Measurements from ENCODE around the gene OR13J1. TPM values are rescaled to one million over a fixed set of nuclear protein-coding genes. Genes with fewer than 3 reads are reported as not detected.

OR13J1 gene
- total RNA-seq, 1 donor from 2014 or later: not detected

DNA sequence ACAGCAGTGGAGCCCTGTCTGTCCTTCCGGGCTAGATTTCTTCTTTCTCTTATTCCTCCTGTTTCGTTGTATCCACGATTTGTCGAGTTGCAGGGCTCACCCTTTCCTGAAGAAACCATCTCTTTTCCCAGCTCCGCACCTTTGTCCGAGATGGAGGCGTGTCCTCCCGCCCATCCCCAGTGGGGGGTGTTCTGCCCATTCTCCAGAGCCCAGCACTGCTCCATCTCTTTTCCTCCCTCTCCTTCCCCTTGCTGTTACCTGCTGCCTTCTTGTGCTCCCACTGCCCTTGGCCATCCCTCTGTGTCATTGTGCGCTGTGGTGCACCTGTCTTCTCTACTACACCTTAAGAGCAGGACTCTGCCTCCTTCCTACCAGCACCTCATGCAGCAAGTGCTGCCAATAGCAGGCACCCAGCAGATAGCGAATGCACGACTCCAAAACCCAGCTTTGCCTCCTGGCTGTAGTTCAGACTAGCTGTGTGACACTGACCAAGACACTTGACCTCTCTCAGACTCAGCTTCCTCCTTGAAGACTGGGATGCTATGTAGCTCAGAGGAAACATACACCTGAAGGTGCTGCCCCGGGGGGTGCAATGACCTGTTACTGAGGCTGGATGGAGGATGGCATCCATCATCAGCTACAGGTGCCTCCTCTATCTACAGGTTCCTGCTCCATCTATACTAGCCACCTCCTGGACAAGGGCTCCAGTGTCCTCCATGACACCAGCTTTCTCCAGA lies 8.9 kb downstream of the OR13J1 start:
- H3K27me3 ChIP-seq (ENCODE audit: low read depth): no peaks in the 10 kb centered on the region

DNA sequence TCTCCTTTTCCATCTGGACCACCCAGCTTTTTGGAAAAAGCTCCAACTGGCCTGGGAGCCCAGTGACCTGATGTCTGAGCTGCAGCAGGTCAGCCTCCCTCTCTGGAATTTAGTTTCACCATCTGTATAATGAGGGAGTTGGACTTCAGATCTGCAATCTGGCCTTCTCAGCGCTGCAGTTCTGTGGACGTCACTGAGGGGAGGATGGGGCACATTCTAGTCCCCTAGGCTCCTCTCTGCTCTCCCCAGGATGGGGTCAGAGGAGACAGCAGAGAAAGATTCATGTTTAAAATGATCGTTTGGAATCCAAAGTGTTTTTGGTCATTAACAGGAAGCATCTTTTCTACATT lies 10.2 kb downstream of the OR13J1 start:
- TF ChIP-seq, protein P1, sequence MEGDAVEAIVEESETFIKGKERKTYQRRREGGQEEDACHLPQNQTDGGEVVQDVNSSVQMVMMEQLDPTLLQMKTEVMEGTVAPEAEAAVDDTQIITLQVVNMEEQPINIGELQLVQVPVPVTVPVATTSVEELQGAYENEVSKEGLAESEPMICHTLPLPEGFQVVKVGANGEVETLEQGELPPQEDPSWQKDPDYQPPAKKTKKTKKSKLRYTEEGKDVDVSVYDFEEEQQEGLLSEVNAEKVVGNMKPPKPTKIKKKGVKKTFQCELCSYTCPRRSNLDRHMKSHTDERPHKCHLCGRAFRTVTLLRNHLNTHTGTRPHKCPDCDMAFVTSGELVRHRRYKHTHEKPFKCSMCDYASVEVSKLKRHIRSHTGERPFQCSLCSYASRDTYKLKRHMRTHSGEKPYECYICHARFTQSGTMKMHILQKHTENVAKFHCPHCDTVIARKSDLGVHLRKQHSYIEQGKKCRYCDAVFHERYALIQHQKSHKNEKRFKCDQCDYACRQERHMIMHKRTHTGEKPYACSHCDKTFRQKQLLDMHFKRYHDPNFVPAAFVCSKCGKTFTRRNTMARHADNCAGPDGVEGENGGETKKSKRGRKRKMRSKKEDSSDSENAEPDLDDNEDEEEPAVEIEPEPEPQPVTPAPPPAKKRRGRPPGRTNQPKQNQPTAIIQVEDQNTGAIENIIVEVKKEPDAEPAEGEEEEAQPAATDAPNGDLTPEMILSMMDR (IDR thresholded peaks at IDR 0.05; ENCODE audit: borderline replicate concordance): no peak
- no peak overlapping the region for H3K4me3 ChIP-seq
- DNase-seq: no peak
- H3K27me3 ChIP-seq (ENCODE audit: low read depth): no peaks in the 10 kb centered on the region
- no peaks in the 10 kb centered on the region for H3K9me3 ChIP-seq (replicated peaks)
- peaks cover 35% of the 10 kb centered on the region for H3K4me1 ChIP-seq
- H3K36me3 ChIP-seq: no peaks in the 10 kb centered on the region
- no peak overlapping the region for H3K27ac ChIP-seq (replicated peaks)
- intact Hi-C loops (cut with micrococcal nuclease): no loop called here

More for the DNA sequence above, 8.9 kb downstream of the OR13J1 start:
- intact Hi-C loops (cut with micrococcal nuclease): no loop called here
- Histone ChIP-seq H3K27ac (replicated peaks) (no peak overlapping the region), H3K4me3 (no peak overlapping the region), H3K36me3 (no peaks in the 10 kb centered on the region), H3K9me3 (replicated peaks) (no peaks in the 10 kb centered on the region), H3K4me1 (peaks cover 35% of the 10 kb centered on the region)
- TF ChIP-seq, protein P1 (IDR thresholded peaks at IDR 0.05; ENCODE audit: borderline replicate concordance): no peak
- no peak for DNase-seq

DNA sequence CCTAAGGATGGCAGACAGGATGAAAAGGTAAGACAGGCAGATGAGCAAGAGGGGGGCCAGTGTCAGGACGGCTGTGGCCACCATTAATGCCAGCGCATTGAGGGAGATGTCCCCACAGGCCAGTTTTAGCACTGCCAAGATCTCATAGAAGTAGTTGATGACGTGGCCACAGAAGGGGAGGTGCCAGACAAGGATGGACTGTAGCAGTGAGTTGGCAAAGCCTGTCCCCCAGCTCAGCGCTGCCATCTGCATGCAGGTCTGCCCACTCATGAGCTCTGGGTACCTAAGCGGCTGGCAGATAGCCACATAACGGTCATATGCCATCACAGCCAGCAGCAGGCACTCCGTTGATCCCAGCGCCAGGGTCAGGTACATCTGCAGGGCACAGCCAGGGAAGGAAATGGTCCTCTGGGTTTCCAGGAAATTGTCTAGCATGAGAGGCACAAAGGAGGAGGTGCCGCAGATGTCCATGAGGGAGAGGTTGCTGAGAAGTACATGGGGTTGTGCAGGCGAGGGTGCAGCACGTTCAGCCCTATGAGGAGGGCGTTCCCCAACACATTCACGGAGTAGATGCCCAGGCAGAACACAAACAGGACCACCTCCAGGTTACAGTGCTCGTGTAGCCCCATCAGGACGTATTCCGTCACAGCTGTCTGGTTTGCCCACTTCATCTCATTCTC lies 10.8 kb downstream of the OR13J1 start:
- Histone ChIP-seq H3K36me3 (no peaks in the 10 kb centered on the region), H3K4me1 (peaks cover 29% of the 10 kb centered on the region), H3K9me3 (replicated peaks) (no peaks in the 10 kb centered on the region), H3K27ac (replicated peaks) (no peak overlapping the region), H3K27me3 (ENCODE audit: low read depth) (no peaks in the 10 kb centered on the region), H3K4me3 (no peak overlapping the region)
- no peak for DNase-seq
- TF ChIP-seq, protein P1 (IDR thresholded peaks at IDR 0.05; ENCODE audit: borderline replicate concordance): no peak
- intact Hi-C loops (cut with micrococcal nuclease): no loop called here

DNA sequence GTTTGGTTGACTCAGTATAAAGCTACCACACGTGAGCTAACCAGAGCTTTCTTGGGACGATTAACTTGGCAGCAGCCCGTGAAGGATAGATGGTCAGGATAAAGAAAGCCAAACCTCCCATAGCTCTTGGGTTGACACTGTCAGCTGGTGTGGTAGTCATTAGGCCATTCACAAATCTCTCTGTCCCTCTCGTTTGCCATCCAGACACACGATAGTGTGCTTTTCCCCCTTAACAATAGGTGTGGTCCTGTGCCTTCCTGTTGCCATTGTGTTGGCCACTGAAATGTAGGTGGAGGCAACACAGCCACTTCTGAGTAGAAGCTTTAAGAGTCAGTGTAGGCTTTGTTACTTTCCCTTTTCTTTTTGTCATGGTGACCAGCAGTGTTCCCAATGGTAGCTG lies 11.7 kb downstream of the OR13J1 start:
- intact Hi-C loops (cut with micrococcal nuclease): no loop called here
- H3K27ac ChIP-seq (replicated peaks): no peak overlapping the region
- no peak for DNase-seq
- peaks cover 19% of the 10 kb centered on the region for H3K4me1 ChIP-seq
- H3K36me3 ChIP-seq: peaks cover 5% of the 10 kb centered on the region
- no peaks in the 10 kb centered on the region for H3K27me3 ChIP-seq (ENCODE audit: low read depth)
- TF ChIP-seq, protein P1 (IDR thresholded peaks at IDR 0.05; ENCODE audit: borderline replicate concordance): no peak
- H3K4me3 ChIP-seq: no peak overlapping the region
- H3K9me3 ChIP-seq (replicated peaks): no peaks in the 10 kb centered on the region

DNA sequence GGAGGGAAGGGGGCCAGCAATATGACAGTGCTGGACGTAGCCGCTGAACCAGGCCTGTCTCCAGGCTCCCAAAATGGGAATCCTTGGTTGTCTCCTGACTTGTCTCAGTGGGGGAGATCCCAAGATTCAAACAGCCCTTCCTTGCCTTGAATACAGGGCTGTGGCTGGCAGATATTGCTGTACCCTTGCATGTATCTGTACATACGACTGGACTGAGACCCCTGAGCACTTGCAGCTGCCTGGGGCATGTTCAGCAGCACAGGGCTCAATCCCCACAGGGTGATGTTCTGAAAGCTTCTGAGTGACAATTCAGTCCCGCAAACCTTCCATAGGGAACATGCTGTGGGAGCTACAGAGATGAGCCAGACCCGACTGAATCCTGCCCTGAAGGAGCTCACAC lies 13.3 kb downstream of the OR13J1 start:
- Histone ChIP-seq H3K27me3 (ENCODE audit: low read depth) (no peaks in the 10 kb centered on the region), H3K36me3 (peaks cover 14% of the 10 kb centered on the region), H3K9me3 (replicated peaks) (no peaks in the 10 kb centered on the region), H3K27ac (replicated peaks) (no peak overlapping the region), H3K4me3 (no peak overlapping the region), H3K4me1 (peaks cover 13% of the 10 kb centered on the region)
- intact Hi-C loops (cut with micrococcal nuclease): no loop called here
- TF ChIP-seq, protein P1 (IDR thresholded peaks at IDR 0.05; ENCODE audit: borderline replicate concordance): no peak
- DNase-seq: no peak

Data from left ventricle myocardium inferior (tissue), 1 donor.